ENCODE results near the gene EIF2S2.
"Not testable (repeated sequence)": the region's sequence is repeated elsewhere in the genome, so short reads cannot be mapped to it uniquely, and the experiment has no call there.

The EIF2S2 gene

DNA sequence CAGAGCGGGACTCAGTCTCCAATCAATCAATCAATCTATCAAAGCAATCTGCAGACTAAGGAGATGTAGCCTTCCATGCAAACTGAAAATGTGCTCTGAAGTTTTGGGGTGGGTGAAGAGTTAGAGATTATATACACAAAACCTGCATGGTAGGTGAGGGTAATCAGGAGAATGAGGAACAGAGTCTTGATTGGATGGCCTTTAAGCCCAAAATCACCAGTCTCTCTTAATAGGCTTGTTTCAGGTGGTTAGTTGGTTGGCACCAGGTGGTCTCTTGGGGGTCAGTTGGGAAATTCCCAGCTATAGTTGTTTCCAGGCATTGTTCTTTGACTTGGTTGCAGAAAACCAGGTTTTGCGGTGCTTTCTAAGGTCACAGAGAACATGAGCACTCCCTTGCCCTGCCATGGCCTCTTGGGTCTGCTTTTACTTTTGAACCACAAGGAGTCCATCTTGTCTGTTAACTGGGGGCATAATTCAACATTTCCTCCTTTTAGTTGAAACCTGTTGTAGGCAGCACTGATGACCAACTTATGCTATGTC is 33.3 kb upstream of the EIF2S2 start:
- TF ChIP-seq CTCF (IDR thresholded peaks at IDR 0.05; ENCODE audit: low read depth, low read length, missing control alignments) = no peak
- in situ Hi-C loops (cut with HindIII; ENCODE audit: low pct_ligation_motif_present, low sequenced_read_pairs) = no loop called here
- Histone ChIP-seq H3K36me3 (replicated peaks) (no peaks in the 10 kb centered on the region), H3K27ac (no peak overlapping the region), H3K4me3 (ENCODE audit: low read depth, low read length) (no peak overlapping the region), H3K27me3 (replicated peaks) (no peaks in the 10 kb centered on the region)
- DNase-seq = no peak

DNA sequence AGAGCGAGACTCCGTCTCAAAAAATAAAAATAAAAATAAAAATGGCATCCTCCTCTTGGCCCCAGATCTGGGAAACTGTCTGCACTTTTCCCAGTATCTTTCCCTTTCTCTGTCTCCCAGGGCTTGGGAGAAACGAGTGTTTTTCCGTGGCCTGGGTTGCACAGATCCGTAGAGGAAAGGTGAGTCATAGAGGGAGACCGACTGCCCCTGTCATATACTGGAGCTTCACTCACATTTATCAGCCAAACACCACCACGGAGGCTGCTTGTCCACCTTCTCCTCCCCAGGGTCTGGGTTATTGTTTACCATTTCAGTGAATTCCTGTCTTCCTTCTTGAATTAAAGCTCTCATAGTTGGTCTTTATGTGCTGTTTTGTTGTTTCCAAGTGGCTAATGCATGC is 31.9 kb upstream of the EIF2S2 start:
- Histone ChIP-seq H3K27ac (no peak overlapping the region), H3K4me3 (ENCODE audit: low read depth, low read length) (no peak overlapping the region), H3K27me3 (replicated peaks) (no peaks in the 10 kb centered on the region), H3K36me3 (replicated peaks) (no peaks in the 10 kb centered on the region)
- in situ Hi-C loops (cut with HindIII; ENCODE audit: low pct_ligation_motif_present, low sequenced_read_pairs) = no loop called here
- no peak for TF ChIP-seq CTCF (IDR thresholded peaks at IDR 0.05; ENCODE audit: low read depth, low read length, missing control alignments)
- DNase-seq = peak; percentile 16

GRCh38 chr20:34142121-34142520 is 30.1 kb upstream of the EIF2S2 start:
- Histone ChIP-seq H3K4me3 (ENCODE audit: low read depth, low read length) (no peak overlapping the region), H3K27me3 (replicated peaks) (no peaks in the 10 kb centered on the region), H3K27ac (no peak overlapping the region), H3K36me3 (replicated peaks) (no peaks in the 10 kb centered on the region)
- no peak for DNase-seq
- TF ChIP-seq CTCF (IDR thresholded peaks at IDR 0.05; ENCODE audit: low read depth, low read length, missing control alignments) = no peak
- in situ Hi-C loops (cut with HindIII; ENCODE audit: low pct_ligation_motif_present, low sequenced_read_pairs) = no loop called here

GRCh38 chr20:34141293-34141692 is 29.2 kb upstream of the EIF2S2 start:
- no peak for DNase-seq
- Histone ChIP-seq H3K27me3 (replicated peaks) (no peaks in the 10 kb centered on the region), H3K27ac (no peak overlapping the region), H3K4me3 (ENCODE audit: low read depth, low read length) (no peak overlapping the region), H3K36me3 (replicated peaks) (no peaks in the 10 kb centered on the region)
- no peak for TF ChIP-seq CTCF (IDR thresholded peaks at IDR 0.05; ENCODE audit: low read depth, low read length, missing control alignments)
- in situ Hi-C loops (cut with HindIII; ENCODE audit: low pct_ligation_motif_present, low sequenced_read_pairs) = no loop called here

DNA sequence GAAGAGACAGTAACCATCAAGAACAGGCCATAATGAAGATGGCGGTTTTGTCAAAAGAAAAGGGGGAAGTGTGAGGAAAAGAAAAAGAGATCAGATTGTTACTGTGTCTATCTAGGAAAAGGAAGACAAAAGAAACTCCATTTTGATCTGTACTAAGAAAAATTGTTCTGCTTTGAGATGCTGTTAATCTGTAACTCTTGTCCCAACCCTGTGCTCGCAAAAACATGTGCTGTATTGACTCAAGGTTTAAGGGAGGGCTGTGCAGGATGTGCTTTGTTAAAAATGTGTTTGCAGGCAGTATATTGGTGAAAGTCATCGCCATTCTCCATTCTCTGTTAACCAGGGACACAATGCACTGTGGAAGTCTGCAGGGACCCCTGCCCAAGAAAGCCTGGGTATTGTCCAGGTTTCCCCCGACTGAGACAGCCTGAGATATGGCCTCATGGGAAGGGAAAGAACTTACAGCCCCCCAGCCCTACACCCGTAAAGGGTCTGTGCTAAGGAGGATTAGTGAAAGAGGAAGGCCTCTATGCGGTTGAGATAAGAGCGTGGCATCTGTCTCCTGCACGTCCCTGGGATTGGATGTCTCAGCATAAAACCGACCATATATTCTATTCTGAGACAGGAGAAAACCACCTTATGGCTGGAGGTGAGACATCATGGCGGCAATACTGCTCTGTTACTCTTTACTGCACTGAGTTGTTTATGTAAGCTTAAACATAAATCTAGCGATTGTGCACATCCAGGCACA is 23.7 kb upstream of the EIF2S2 start:
- H3K27ac ChIP-seq; in situ Hi-C loops (cut with HindIII; ENCODE audit: low pct_ligation_motif_present, low sequenced_read_pairs); H3K4me3 ChIP-seq (ENCODE audit: low read depth, low read length); DNase-seq; H3K27me3 ChIP-seq (replicated peaks); H3K36me3 ChIP-seq (replicated peaks): not testable (repeated sequence)

- DNase-seq; H3K36me3 ChIP-seq (replicated peaks); H3K4me3 ChIP-seq (ENCODE audit: low read depth, low read length); in situ Hi-C loops (cut with HindIII; ENCODE audit: low pct_ligation_motif_present, low sequenced_read_pairs); H3K27ac ChIP-seq; H3K27me3 ChIP-seq (replicated peaks): not testable (repeated sequence)
These were observed 21.4 kb upstream of the EIF2S2 start for GRCh38 chr20:34133365-34133860.

GRCh38 chr20:34132943-34133342 is 20.9 kb upstream of the EIF2S2 start:
- H3K4me3 ChIP-seq (ENCODE audit: low read depth, low read length); DNase-seq; H3K27ac ChIP-seq; H3K36me3 ChIP-seq (replicated peaks); in situ Hi-C loops (cut with HindIII; ENCODE audit: low pct_ligation_motif_present, low sequenced_read_pairs); H3K27me3 ChIP-seq (replicated peaks): not testable (repeated sequence)

DNA sequence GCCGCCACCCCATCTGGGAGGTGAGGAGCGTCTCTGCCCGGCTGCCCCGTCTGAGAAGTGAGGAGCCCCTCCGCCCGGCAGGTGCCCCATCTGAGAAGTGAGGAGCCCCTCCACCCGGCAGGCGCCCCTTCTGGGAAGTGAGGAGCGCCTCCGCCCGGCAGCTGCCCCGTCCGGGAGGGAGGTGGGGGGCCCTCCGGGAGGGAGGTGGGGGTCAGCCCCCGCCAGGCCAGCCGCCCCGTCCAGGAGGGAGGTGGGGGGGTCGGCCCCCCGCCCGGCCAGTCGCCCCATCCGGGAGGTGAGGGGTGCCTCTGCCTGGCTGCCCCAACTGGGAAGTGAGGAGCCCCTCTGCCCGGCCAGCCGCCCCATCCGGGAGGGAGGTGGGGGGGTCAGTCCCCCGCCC is 20.4 kb upstream of the EIF2S2 start:
- H3K27me3 ChIP-seq (replicated peaks); H3K36me3 ChIP-seq (replicated peaks); in situ Hi-C loops (cut with HindIII; ENCODE audit: low pct_ligation_motif_present, low sequenced_read_pairs); DNase-seq; H3K4me3 ChIP-seq (ENCODE audit: low read depth, low read length); H3K27ac ChIP-seq: not testable (repeated sequence)

All from brain microvascular endothelial cell (primary cell).